Keratinocyte (primary cell): Measurements from ENCODE around the gene DPF3.

ENCODE experiments used
- EZH2 ChIP-seq: IDR thresholded peaks from one replicate; pipeline ENCODE4 v1.6.1; 2012; ENCODE audit warnings: inconsistent platforms, mild to moderate bottlenecking, low read length, moderate library complexity
- TF ChIP-seq, protein P1 (sequence below), 3 experiments: IDR thresholded peaks in 1 of 3; conservative IDR thresholded peaks in 1 of 3; optimal IDR thresholded peaks in 1 of 3; 2 replicates in 2 of 3; 3 replicates in 1 of 3; pipeline versions ENCODE3 to v1.5.1; 2011; ENCODE audit warnings: low read length in 3 of 3, mild to moderate bottlenecking in 3 of 3, moderate library complexity in 2 of 3, control low read depth in 1 of 3, inconsistent platforms in 1 of 3; ENCODE audit not compliant: insufficient read depth in 2 of 3; ENCODE audit errors: extremely low read depth in 1 of 3

DNA sequence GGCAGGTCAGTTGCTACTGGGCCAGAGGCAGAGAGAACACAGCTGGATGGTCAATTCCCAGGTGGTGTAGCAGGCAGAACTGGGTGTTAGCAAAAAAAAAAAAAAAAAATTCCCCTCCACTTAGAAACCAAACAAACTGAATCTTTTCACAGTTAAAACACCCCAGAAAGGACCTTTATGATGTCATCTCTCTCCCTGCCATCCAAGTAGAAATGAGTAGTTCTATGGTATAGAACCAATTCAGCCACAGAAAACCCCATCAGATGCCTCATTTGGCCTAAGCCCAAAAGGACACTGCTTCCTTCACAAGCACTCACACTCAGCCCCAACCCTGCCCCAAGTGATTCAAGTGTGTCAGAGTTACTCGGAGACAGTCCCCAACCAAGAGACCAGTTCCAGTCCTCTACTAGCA is 230.8 kb downstream of the DPF3 start:
- TF ChIP-seq, protein P1, sequence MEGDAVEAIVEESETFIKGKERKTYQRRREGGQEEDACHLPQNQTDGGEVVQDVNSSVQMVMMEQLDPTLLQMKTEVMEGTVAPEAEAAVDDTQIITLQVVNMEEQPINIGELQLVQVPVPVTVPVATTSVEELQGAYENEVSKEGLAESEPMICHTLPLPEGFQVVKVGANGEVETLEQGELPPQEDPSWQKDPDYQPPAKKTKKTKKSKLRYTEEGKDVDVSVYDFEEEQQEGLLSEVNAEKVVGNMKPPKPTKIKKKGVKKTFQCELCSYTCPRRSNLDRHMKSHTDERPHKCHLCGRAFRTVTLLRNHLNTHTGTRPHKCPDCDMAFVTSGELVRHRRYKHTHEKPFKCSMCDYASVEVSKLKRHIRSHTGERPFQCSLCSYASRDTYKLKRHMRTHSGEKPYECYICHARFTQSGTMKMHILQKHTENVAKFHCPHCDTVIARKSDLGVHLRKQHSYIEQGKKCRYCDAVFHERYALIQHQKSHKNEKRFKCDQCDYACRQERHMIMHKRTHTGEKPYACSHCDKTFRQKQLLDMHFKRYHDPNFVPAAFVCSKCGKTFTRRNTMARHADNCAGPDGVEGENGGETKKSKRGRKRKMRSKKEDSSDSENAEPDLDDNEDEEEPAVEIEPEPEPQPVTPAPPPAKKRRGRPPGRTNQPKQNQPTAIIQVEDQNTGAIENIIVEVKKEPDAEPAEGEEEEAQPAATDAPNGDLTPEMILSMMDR (optimal IDR thresholded peaks at IDR 0.05 in 1 of 3, IDR thresholded peaks at IDR 0.05 in 1 of 3, conservative IDR thresholded peaks at IDR 0.05 in 1 of 3; ENCODE audit: extremely low read depth in 1 of 3, insufficient read depth in 2 of 3, low read length in 3 of 3): no peak
- no peak for TF ChIP-seq EZH2
